ENCODE measurements around the gene TSSC4. TPM values are rescaled to one million over a fixed set of nuclear protein-coding genes. Genes with fewer than 3 reads are reported as not detected.

TSSC4 gene
- total RNA-seq, 3 donors from 2014 or later = 33.9 to 58.8 (median 39.2) TPM

- no peaks in the 10 kb centered on the region for H3K36me3 ChIP-seq (ENCODE audit: low read depth)
- TF ChIP-seq CTCF (IDR thresholded peaks at IDR 0.05) = no peak
- no peaks in the 10 kb centered on the region for H3K9me3 ChIP-seq
- ATAC-seq (no peak), DNase-seq (peak in 1 of 3 donors; percentile 24)
- H3K4me1 ChIP-seq (ENCODE audit: low read depth) = peaks cover 14% of the 10 kb centered on the region
- intact Hi-C loops (cut with DNase I, micrococcal nuclease) = no loop called here
- no peak overlapping the region for H3K4me3 ChIP-seq
Observed at GRCh38 chr11:2449548-2450320, 49.2 kb downstream of the TSSC4 start.

DNA sequence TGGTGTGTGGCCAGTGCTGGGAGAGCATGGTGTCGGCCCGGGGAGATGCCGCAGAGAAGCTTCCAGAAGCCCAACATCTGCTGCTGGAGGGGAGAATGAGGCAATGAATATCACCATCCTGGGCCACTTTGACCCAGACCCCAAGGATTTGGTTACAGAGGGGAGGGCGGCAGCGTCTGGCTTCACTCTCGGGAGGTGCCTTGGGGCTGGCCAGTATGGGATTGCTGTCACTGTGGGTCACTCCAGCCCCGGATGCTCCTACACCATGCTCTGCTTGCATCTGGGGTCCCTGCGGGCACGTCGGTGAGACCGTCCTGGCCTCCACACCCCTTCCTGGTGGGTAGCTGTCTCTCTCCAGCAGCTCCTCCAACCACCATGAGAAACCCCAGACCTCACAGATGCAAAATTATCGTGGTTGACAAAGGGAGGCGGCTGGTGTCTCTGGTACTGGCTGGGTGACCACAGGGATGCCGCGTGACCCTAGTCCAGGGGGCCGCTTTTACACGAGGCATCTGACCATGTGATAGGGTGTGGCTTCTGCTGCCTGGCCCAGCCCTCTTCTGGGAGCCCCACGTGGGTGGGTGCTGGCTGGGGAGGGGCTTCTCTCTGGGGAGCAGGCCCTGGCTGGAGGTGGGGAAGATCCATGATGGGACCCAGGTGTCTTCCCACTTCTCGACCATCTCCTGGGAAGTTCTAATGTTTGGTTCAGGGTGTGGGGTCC is 49.9 kb downstream of the TSSC4 start:
- H3K4me1 ChIP-seq (ENCODE audit: low read depth) = peaks cover 14% of the 10 kb centered on the region
- intact Hi-C loops (cut with DNase I, micrococcal nuclease) = no loop called here
- H3K36me3 ChIP-seq (ENCODE audit: low read depth) = no peaks in the 10 kb centered on the region
- no peak overlapping the region for H3K4me3 ChIP-seq
- peak in 1 of 3 donors; percentile 20 for DNase-seq
- no peak for ATAC-seq
- TF ChIP-seq CTCF (IDR thresholded peaks at IDR 0.05) = no peak
- H3K9me3 ChIP-seq = no peaks in the 10 kb centered on the region

DNA sequence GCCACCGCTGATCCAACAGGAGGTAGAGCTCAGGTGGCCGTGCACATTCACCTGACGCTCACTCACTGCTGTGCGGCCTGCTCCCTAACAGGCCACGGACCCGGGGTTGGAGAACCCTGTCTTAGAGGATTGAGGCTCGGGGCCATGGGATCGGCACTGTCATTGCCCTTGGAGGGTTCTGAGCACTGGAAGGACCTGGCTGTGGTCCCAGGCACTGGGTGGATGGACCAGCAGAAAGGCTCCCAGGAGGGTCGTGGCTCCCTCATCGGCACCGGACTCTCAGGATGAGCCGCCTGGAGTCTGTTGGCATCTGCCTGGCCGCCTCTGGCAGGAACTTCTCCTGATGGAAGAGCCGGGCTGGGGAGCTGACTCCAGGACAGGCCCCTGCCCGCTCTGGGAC is 50.8 kb downstream of the TSSC4 start:
- ATAC-seq = no peak
- intact Hi-C loops (cut with DNase I, micrococcal nuclease) = no loop called here

DNA sequence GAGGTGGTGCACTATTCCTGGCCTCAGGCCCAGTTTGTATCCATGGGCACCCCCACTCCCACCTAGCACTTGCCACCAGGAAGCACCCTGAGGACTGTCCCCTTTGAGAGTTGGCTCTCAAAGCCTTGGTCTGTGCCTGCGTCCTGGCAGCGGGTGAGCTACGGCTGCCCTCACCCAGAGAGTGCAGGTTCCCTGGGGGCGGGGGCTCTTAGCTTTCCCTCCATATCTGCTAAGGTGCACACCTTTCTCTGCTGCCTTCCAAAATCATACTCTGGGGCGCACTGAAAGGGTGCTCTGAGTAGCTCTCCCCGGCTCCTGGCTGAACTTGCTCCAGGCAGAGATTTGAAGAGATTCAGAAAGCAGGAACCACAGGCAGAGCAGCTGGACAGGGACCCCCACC is 51.4 kb downstream of the TSSC4 start:
- H3K9me3 ChIP-seq = no peaks in the 10 kb centered on the region
- H3K36me3 ChIP-seq (ENCODE audit: low read depth) = no peaks in the 10 kb centered on the region
- ATAC-seq (no peak), DNase-seq (peak in 1 of 3 donors; percentile 14)
- intact Hi-C loops (cut with DNase I, micrococcal nuclease) = no loop called here
- H3K4me3 ChIP-seq = no peak overlapping the region
- no peak for TF ChIP-seq CTCF (IDR thresholded peaks at IDR 0.05)
- H3K4me1 ChIP-seq (ENCODE audit: low read depth) = peaks cover 3% of the 10 kb centered on the region

More for the DNA sequence above, 50.8 kb downstream of the TSSC4 start:
- Histone ChIP-seq H3K4me1 (ENCODE audit: low read depth) (peaks cover 8% of the 10 kb centered on the region), H3K9me3 (no peaks in the 10 kb centered on the region), H3K36me3 (ENCODE audit: low read depth) (no peaks in the 10 kb centered on the region), H3K4me3 (no peak overlapping the region)
- peak in 1 of 3 donors; percentile 23 for DNase-seq
- TF ChIP-seq CTCF (IDR thresholded peaks at IDR 0.05) = no peak

GRCh38 chr11:2452321-2453012 is 51.9 kb downstream of the TSSC4 start:
- no peak for TF ChIP-seq CTCF (IDR thresholded peaks at IDR 0.05)
- no peak for ATAC-seq
- H3K4me1 ChIP-seq (ENCODE audit: low read depth) = no peaks in the 10 kb centered on the region
- no peak for DNase-seq
- H3K36me3 ChIP-seq (ENCODE audit: low read depth) = no peaks in the 10 kb centered on the region
- H3K9me3 ChIP-seq = no peaks in the 10 kb centered on the region
- no peak overlapping the region for H3K4me3 ChIP-seq
- intact Hi-C loops (cut with DNase I, micrococcal nuclease) = no loop called here

Data from mucosa of descending colon (tissue), 3 donors.